GM10847 (cell line): ENCODE data around the gene MAPK14.

Experiments
- POLR2A ChIP-seq: IDR thresholded peaks from 2 replicates; pipeline ENCODE4 v1.6.1; 2011; ENCODE audit not compliant: insufficient read length; ENCODE audit errors: extremely low read depth

MAPK14 gene

DNA sequence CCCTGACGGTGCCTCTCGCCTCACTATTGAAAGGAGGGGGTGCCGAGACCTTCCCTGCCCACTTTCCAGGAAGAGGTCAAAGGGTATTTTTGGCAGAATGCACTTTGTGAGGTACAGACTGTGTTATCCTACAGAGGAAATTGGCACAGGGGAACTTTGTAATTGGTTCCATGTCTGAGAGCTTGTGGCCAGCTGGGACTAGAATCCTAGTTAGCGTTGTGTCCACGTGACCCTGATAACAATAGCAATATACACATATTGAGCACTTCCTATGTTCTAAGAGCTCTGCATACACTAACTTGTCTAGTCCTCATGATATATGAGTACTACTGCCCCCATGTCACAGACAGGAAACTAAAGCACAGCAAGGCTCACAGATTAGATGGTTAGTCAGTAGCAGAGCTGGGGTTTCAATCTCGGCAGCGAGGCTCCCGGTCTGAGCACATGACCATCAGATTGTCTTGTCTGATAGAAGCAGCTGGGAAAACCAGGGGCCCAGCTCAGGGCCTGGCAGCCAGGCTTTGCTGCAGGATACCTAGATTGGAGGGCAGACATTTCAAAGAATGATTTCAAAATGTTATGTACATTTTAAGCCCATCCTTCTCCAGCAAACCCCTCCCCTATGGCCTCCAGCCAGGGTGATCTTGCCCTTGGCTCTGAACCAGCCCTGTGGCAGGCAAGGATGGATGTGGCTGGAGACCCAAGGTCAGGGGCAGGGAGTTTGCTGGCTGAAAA is 104.1 kb downstream of the MAPK14 start:
- no peak for TF ChIP-seq POLR2A

DNA sequence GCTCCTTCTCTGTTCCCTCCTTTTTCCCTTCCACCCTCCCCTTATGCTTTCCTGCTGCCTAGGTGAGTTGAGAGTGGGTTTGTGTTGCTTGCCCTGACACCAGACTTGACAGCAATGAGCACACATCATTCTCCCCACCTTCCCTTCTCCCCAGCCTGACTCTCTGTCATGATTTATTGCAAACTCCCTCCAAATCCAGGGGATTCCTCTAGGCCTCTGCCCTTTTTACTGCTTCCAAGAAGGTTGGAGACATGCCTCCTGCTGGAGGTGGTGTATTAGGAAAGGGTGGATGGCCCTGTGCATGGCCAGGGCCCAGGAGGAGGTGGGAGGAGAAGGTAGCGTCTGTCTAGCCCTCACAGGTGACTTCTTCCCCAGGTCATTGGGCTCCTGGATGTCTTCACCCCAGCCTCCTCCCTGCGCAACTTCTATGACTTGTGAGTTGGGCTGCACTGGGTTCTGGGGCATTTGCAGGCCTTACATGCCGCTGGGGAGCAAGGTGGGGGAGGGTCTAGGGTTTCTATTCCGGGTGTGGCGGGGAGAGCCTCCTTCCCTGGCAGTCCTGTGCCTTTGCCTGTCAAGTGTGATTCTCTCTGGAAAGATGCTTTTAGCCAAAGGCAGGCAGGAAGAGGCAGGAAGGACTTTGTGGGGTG is 104.8 kb downstream of the MAPK14 start:
- TF ChIP-seq POLR2A = no peak

- no peak for TF ChIP-seq POLR2A
These were observed 105.5 kb downstream of the MAPK14 start for GRCh38 chr6:36133148-36133547.

- TF ChIP-seq POLR2A = no peak
These were observed 106.3 kb downstream of the MAPK14 start for GRCh38 chr6:36133912-36134311.

- no peak for TF ChIP-seq POLR2A
These were observed 107.6 kb downstream of the MAPK14 start for GRCh38 chr6:36135053-36135731.

DNA sequence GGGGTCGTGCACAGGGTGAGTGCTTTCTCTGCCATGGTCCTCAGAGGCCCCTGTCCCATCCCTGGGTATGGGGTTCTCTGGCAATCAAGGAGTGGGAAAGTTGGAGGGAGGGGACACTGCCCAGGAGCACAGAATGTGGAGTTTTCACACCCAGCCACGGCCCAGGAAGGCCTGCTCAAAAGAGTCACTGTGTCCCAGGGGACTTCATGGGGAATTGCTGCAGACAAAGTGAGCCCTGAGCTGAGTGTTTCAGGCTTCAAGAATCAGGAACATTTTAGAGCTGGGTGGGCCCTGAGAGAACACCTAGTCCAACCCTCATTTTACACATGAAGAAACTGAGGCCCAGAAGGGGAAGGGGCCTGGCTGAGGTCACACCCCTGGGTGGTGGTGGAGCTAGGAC is 108.4 kb downstream of the MAPK14 start:
- TF ChIP-seq POLR2A = no peak

DNA sequence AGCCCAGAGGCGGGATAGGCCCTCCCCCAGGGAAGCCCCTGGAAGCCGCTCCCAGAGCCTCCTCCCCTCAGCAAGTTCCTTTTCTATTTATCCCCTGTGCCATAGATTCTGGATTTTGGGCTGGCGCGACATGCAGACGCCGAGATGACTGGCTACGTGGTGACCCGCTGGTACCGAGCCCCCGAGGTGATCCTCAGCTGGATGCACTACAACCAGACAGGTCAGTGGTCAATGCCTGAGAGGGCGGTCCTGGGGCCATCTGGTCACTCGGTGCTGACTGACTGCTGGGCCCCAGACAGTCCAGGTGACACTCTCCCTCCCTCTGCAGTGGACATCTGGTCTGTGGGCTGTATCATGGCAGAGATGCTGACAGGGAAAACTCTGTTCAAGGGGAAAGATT is 108.9 kb downstream of the MAPK14 start:
- TF ChIP-seq POLR2A = no peak

- TF ChIP-seq POLR2A = no peak
These were observed 111.1 kb downstream of the MAPK14 start for GRCh38 chr6:36138667-36139066.

DNA sequence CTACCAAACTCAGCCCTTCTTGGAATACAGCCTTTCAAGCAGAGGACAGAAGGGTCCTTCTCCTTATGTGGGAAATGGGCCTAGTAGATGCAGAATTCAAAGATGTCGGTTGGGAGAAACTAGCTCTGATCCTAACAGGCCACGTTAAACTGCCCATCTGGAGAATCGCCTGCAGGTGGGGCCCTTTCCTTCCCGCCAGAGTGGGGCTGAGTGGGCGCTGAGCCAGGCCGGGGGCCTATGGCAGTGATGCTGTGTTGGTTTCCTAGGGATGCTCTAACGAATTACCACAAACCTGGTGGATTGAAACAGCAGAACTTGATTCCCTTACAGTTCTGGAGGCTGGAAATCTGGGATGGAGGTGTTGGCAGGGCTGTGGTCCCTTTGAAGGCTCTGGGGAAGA is 111.8 kb downstream of the MAPK14 start:
- TF ChIP-seq POLR2A = no peak

- TF ChIP-seq POLR2A = no peak
These were observed 112.5 kb downstream of the MAPK14 start for GRCh38 chr6:36139991-36140710.

GRCh38 chr6:36141091-36141490 is 113.5 kb downstream of the MAPK14 start:
- TF ChIP-seq POLR2A = no peak

GRCh38 chr6:36141961-36142360 is 114.4 kb downstream of the MAPK14 start:
- no peak for TF ChIP-seq POLR2A

GRCh38 chr6:36142971-36143838 is 115.6 kb downstream of the MAPK14 start:
- no peak for TF ChIP-seq POLR2A

- TF ChIP-seq POLR2A = no peak
These were observed 117.9 kb downstream of the MAPK14 start for GRCh38 chr6:36145495-36145894.

DNA sequence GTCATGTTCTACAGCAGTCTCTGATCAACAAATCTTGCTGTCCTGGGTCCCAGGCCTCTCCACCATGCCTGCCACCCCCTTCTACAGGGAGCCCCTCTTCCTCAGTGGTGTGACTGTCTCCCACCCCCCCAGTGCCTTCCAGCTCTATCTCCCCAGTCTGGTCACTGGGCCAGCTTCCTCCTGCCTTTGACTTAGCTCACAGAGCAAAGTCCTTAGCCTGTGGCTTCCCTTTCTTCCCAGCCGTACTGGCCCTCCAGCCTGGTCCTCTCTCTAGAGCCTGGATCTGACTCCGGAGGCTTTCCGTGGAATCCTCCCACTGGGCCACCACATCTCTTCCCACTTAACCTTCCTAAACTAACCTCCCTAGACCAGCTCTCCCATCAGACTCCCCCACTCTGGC is 119.7 kb downstream of the MAPK14 start:
- TF ChIP-seq POLR2A = no peak
